Measurements from ENCODE around the gene TOPORS.
"Not testable (repeated sequence)": the region's sequence is repeated elsewhere in the genome, so short reads cannot be mapped to it uniquely, and the experiment has no call there.

TOPORS gene

DNA sequence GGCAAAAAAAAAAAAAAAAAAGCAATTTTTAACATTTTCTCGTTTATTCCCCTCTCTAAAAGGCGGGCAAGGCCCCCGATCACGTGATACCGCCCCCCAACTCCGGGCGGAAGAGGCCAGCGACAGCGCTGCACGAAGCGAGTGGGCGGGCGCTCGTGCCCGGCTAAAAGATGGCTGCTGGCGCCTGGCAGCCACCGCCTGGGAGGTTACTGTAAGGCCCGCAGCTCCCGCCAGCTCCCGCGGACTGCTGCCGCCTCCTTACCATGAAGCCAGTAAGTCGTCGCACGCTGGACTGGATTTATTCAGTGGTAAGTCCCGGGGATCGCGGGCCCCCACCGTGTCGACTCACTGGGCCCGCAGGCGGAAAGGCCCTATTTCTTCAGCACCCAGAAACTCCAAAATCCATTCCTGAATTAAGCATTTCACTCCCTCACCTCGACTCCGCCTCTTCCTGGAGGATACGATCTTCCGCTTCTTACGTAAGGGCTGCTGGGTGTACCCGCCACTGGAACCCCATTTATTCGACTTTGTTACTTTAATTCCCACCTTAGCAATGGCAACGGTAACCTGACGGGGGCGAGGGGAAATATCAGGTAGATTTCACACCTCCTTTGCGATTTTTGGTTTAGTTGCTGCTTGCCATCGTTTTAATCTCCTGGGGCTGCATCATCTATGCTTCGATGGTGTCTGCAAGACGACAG lies at the start of gene TOPORS, which contains the start of gene SMIM27:
TOPORS (minus strand) TSS at position 415 of the 701 bp plus-strand sequence; CDS start at position 265, 150 bp downstream.
SMIM27 (plus strand) TSS at position 156 of the 701 bp plus-strand sequence; CDS start at position 264, 108 bp downstream.
- peak within 1 kb of the TSS; percentile 91 for H3K4me3 ChIP-seq (ENCODE audit: low read depth, low read length)

DNA sequence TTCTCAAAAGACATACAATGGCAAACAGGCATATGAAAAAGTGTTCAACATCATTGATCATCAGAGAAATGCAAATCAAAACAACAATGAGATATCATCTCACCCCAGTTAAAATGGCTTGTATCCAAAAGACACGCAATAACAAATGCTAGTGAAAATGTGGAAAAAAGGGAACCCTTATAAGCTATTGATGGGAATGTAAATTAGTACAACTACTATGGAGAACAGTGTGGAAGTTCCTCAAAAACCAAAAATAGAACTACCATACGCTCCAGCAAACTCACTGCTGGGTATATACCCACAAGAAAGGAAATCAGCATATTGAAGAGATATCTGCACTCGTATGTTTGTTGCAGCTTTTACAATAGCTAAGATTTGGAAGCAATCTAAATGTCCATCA lies 46.6 kb upstream of the TOPORS start:
- H3K4me3 ChIP-seq (ENCODE audit: low read depth, low read length) = not testable (repeated sequence)

DNA sequence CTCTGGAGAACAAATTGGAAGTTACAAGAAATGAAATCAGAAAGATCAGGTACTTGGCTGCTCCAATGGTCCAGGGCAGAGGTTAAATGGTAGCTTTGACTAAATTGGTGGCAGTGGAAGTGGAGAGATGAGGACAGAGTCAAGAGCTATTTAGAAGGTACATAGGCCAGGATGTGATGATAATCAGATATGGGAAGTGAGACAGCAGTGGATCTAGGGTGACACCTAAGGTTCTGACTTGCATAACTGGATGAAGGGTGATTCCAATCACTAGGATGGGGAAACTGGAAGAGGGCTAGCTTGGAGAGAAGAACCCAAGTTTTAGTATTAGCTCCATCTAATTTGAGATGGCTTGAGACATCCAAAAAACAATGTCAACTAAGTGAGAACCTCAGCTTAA lies 44.5 kb upstream of the TOPORS start:
- H3K4me3 ChIP-seq (ENCODE audit: low read depth, low read length) = no peak overlapping the region

DNA sequence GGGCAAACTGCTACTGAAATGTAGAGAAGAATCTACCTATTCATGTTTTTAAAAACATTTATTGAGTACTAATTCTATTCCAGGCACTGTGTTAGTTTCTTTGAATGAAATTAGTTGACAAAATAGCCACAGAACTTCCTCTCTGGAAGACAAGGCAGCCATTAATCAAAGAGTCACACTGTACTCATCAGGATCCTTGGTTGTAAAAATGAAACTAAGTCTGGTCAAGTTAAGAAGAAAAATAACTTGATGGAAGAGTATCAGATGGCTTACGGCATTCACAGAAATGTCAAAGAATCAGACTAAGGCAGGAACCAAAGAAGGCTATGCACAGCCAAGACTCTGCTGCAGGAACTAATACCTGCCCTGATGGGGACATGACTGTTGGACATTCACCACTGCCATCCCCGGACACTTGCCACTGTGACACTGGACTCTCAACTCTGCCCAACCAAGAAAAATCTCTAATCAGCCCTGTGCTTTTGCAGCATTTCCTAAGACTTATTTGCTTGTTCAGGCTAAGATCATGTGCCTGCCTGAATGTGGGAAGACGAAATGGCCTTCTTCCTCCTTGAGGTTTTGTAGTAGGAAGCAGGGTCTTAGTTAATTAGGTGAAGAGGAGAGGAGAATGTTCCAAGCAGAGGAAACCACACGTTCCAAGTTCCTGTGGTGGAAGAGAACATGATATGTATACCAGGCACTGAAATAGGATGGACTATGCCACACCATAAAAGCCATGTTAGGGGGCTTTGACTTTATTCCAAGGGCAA lies 43.9 kb upstream of the TOPORS start:
- no peak overlapping the region for H3K4me3 ChIP-seq (ENCODE audit: low read depth, low read length)

DNA sequence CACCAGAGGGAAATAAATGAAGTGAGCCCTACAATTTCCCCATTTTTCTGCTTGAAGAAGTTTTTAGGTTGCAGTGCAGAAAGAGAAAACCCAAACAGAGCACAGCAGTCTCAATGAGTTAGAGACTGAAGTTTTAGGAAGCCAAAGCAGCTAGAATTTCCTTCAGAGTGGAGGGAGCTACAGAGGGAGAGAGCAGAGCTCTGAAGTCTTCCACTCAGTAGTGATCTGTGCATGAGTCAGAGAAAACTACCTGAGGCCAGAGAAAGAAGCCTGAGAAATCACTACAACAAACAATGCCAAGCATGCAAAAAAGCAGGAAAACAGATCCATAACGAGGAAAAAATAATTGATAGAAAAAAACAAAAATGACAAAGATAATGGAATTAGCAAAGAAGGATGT lies 38.5 kb upstream of the TOPORS start:
- no peak overlapping the region for H3K4me3 ChIP-seq (ENCODE audit: low read depth, low read length)

DNA sequence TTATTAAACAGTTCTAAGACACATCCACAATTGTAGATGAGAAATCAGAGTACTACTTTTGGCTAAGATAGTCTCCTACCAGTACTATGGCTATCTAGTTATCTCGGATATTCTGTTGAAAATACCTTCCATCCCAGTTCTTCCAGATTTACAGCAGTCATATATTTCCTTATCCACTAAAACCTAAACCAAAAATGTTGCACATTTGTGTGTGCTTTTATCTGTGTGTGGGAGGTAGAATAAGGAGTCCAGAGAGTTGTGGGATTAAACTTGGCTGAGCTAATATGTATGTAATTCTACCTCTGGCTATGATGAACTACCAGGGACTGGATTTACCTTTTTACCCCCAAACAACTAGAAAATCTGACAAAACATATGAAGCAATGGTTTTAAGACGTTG lies 38.1 kb upstream of the TOPORS start:
- no peak overlapping the region for H3K4me3 ChIP-seq (ENCODE audit: low read depth, low read length)

DNA sequence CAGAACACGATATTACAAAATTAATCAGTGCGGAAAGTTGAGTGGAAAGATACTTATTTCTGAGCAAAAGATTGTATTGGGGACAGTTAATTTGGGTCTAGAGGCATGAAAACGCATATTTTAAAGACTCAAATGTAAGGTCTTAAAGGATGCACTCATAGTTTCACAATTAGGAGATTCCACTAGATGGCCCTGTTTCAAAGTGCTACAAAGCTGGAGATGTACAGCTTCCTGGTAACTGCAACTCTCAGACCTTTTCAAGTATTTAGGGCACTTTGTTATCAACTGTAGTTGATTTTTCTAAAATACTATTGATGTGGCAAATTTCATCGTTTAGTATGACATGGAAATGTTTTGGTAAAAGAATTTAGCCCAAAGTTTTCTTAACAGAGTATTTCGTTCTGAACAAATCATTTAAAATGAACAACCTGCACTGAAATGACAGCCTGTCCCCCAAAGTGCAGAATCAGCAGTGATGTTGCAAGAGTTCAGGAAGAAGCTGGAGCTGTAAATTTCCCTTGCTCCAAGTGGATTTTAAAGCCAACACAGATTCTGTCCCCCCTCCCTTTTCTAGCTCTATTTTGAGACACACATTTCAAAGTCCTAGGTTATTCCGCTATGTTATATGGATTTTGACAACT lies 36.8 kb upstream of the TOPORS start:
- no peak overlapping the region for H3K4me3 ChIP-seq (ENCODE audit: low read depth, low read length)

DNA sequence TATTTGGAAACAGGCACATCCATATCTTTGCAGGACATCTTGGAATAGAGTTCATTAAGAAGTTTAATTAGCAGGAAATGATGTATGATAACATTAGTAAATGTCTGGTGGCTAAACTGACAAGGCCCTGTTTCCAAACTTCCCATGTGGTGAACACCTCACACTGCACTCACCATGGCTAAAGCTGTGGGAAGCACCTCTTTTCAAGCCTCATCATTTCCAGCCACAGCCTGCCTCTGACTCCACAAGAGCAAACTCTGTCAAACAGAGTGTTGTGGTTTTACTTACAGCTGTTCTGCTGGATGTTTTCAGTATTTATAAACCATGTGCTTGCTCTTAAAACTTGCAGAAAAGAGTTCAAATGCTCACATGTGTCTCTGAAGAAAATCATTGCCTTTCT lies 35.5 kb upstream of the TOPORS start:
- H3K4me3 ChIP-seq (ENCODE audit: low read depth, low read length) = no peak overlapping the region

DNA sequence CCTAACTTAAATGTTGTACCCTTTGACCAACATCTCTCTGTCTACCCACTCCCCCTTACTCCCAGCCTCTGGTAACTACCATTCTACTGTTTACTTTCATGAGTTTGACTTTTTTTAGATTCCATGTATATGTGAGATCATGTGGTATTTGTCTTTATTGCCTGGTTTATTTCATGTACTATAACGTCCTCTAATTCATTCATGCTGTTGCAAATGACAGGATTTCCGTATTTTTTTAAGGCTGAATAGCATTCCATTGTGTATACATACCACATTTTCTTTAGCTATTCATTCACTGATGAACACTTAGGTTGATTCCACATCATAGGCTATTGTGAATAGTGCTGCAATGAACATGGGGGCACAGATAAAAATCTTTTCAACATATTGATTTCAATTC lies 32.4 kb upstream of the TOPORS start:
- H3K4me3 ChIP-seq (ENCODE audit: low read depth, low read length) = no peak overlapping the region

DNA sequence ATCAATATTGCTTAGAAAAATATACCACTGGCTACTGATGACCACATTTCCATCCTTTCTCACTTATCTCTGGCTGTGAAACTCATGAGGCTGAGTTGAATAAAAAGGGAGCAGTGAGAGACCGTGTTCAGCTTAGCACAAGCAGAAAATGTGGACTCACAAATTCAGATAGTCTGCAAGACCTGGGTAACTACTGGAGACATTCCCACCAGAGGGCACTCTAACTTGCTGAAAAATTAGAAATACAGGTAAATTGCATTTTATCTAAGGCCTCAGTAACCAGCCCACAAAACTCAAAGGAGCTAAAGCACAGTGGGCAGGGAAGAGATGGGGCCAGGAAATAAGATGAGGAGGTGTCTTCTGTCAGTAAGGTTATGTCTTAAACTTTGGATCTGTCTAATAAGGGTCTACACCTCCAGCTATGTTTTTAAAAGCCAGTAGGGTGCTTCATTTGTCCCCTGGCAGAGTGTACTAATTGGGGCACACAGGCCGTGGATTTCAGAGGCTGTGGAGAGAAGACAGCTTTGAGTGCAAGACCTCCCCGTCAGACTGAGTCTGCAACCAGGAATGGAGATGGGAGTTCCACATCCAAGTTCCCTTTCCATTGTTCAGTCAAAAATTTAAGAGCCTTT lies 29.2 kb upstream of the TOPORS start:
- H3K4me3 ChIP-seq (ENCODE audit: low read depth, low read length) = no peak overlapping the region

DNA sequence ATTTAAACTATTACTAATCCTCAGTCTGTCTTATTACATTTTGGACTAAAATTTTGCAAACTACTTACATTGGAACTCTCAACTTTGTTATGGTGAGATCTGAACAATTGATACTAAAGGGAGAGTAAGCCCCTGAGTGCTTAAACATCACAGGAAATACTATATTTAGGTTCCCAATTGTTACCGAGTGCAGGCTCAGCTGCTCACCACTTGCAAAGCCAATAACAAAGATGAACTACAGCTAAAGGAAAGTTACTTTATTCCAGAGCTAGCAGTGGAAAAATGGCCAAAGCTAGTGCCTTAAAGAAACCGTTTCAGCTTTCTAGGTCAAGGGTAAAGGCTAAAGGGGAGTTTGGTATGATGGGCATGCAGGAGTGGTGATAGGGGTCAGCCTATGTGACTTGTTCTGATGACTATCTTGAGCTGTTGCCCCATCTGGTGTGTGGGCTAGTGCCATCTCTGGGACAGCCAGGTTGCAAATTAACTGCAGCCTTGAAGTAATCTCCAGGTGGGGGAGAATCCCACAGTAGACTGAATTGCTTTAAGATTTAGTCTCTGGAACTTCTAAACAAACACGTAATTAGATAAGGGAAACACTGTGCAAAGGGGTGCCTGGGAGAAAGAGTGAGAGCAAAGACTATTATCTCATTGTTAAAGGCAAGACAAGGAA lies 28.4 kb upstream of the TOPORS start:
- H3K4me3 ChIP-seq (ENCODE audit: low read depth, low read length) = no peak overlapping the region

DNA sequence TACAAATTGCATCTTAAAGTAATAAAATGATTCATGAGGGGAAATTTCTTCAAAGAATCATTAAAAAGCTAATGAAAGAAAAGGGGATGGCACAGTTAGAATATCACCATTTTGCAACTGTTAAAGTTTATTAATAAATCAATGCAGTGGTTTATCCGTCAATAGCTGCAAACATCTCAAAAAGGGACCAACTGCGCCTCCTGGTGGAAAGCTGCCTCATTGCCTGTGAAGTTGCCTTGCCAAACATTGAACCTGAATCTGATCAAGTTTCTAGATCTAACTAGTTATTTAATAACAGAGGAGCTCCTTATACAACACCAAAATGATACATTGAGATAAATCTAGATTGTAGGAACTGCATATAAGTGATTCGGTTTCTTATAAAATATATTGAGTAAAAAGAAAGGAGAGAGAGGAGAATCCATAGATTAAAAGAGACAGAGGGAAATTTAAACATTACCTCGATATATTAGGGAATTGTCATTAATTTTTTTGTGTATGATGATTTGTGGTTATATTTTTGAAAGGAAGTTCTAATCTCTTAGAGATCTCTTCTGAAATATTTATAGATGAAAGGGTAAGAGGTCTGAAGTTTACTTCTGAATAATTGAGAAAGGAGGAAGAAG lies 27.4 kb upstream of the TOPORS start:
- H3K4me3 ChIP-seq (ENCODE audit: low read depth, low read length) = no peak overlapping the region

DNA sequence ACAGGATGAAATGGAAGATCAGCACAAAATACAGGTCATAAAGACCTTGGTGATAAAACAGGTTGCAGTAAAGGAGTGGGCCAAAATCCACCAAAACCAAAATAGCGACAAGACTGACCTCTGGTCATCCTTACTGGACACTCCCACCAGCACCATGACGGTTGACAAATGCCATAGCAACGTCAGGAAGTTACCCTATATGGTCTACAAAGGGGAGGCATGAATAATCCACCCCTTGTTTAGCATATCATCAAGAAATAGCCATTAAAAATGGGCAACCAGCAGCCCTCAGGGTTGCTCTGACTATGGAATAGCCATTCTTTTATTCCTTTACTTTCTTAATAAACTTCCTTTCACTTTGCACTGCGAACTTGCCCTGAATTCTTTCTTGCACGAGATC lies 26.6 kb upstream of the TOPORS start:
- no peak overlapping the region for H3K4me3 ChIP-seq (ENCODE audit: low read depth, low read length)

DNA sequence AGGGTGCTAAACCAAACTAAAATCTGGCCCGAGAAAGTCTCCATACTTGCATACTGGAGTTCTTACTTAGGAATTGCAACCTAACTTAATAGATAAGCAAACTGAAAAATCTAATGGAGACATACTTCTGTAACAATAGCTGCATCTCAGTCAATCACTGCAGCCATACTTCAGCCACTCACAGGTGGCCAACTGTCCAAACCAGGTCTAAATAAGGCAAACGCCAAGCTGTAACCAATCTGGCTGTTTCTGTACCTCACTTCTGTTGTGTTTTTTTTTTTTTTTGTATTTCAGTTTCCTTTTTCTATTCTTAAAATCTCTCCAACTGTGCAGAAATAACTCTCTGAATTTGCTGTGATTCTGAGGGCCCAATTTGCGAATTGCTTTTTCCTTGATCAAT lies 24.9 kb upstream of the TOPORS start:
- H3K4me3 ChIP-seq (ENCODE audit: low read depth, low read length) = no peak overlapping the region

DNA sequence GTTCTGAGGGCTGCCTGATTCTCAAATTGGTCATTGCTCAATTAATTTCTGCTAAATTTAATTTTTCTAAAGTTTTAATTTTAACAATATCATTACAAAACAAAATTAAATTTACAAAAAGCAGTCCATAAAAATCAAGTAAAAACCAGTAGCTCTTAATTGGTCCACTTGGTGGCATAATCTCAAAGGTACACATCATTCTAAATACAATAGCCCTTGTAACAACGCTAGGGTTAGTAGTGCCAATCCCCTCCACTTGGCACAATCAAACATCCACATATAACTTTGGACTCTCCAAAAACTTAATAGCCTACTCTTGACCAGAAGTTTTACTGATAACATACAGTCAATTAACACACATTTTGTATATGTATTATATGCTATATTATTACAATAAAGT lies 22.5 kb upstream of the TOPORS start:
- no peak overlapping the region for H3K4me3 ChIP-seq (ENCODE audit: low read depth, low read length)

DNA sequence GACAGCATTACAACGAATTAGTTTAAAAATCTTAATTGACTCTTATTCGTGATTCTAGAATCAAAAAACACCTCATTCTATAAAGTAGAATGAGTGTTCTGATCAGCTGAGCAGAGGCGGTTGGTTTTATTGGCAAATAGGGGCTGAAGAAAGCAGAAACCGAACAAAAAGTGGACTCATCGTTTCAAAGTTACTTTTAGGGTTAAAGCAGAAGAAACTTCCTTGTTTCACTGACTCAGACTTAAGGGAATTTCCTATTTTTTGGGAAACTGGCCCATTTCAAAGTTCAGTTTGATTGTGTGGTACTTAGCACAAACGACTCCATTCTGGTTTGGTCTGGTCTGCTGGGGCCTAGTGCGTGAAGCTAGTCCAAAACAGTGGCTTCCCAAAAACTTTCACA lies 21.4 kb upstream of the TOPORS start:
- no peak overlapping the region for H3K4me3 ChIP-seq (ENCODE audit: low read depth, low read length)

DNA sequence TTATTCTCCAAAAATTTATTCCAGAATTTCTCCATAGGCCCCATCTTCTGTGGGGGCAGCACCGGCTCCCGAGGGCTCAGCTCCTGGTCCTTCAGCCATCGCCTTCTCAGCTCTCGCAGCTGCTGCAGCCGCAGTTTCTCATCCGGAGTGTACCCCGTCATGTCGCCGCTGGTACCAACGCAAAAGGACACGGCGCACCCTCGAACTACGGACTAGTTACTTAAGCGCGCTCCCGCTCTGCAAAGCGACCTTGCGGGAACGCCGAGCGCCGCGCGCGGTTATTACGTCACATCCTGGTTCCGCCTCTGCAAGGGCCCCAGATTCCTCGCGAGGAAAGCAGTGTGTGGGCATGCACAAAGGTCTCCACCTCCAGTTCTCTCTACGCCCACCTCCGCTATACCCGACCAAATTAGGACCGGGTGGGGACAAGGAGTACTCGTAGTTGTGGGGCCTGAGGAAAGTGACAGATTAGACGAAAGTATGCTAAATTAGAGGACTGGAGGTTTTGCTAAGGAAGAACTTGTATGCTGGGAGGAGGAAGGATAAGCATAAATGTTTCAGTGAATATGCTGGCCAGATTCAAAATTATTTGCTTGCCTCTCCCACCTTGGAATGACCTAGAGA lies 20.6 kb upstream of the TOPORS start, which contains the start of gene NDUFB6:
NDUFB6 (minus strand) TSS at position 260 of the 624 bp plus-strand sequence; CDS start at position 161, 99 bp downstream.
- H3K4me3 ChIP-seq (ENCODE audit: low read depth, low read length) = peak within 1 kb of the TSS; percentile 97

DNA sequence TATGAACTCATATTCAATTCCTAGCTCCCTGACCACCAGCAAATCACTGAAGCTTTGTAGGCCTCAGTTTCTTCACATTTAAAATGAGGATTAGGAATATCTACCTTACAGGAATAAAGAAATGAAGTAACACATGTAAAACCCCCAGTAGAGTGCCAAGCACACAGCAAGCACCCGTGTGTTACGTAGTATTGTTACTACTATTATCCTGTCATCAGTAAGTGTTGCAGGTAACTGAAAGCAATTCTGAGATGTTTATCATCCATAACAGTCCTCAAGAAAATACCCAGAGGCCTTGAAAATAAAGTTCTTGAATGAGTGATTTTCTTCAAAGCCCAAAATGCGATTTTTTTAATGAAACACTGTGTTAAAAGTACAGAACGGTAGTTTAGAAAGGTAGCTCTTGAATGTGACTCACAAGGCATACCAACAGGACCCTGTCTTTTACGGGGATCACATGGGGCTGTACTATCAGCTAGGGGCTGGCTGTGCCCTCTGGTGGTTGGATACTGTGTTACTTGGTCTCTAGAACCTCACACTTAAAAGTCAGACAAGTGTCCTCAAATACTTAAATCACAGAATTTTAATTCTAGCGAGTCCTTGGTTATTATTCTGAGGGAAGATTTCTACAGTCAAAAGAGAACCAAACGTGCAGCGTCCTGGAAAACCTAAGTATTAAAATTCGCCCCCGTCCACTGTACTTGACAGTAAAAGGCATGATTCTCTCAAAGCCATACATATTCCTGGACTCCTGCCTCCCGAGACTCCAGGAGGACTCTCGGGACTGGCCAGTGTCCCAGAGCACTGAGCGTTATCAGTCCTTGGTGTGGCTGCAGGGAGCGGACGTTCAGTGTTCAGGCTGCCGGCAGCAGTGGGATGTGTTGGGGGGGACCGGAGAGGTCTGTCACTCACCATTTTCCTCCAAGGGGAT lies 19.8 kb upstream of the TOPORS start:
- H3K4me3 ChIP-seq (ENCODE audit: low read depth, low read length) = peak overlapping the region; percentile 97

DNA sequence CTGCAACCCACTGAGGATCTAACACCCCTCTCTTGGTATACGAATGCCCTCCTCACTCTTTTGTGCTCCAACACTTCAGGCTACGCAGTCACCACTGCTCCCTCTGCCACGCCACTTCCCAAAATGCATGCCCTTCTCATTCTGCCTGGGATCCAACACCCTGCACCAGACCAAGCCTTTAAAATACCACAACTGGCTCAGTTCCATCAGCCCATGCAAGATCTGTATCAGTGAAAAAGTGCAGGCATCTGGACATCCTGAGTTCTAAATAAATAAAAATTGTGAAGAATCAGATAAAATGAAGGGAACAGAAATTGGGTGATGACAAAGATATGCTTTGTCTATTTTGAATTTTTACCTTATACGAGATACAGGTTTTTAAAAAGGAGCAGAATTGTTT lies 17.9 kb upstream of the TOPORS start:
- no peak overlapping the region for H3K4me3 ChIP-seq (ENCODE audit: low read depth, low read length)

Measured in iPS-11a (cell line).